Testis (tissue), 2 donors: ENCODE measurements around the gene SUMO2.

Source experiments
- CTCF ChIP-seq, 3 experiments: fragments of 450-650 bp in 2 of 3; fragments of 200-600 bp in 1 of 3; sonication (generic) in 1 of 3; IDR thresholded peaks; one replicate each; pipeline ENCODE4 v1.5.1; 2016 to 2019; ENCODE audit warnings: antibody characterized with exemption in 3 of 3, mild to moderate bottlenecking in 2 of 3, moderate library complexity in 1 of 3
- POLR2A ChIP-seq: fragments of 450-650 bp; IDR thresholded peaks from one replicate; pipeline ENCODE4 v1.6.1; 2017; ENCODE audit warnings: antibody characterized with exemption, mild to moderate bottlenecking, moderate library complexity

- TF ChIP-seq CTCF (IDR thresholded peaks at IDR 0.05) (no peak), POLR2A (no peak)
Measured at GRCh38 chr17:75231741-75232464, 49.1 kb upstream of the SUMO2 start.
